Neural cell (in vitro differentiated cells): ENCODE results near the gene CNTNAP2. TPM values are rescaled to one million over a fixed set of nuclear protein-coding genes. Genes with fewer than 3 reads are reported as not detected.

Experiments
- H2AFZ ChIP-seq: fragments of 200-600, 300-800 bp; sonication (generic), shearing (Covaris generic); 2 replicates; pipeline ENCODE4 v1.6.0; 2014; ENCODE audit warnings: low read depth, mild to moderate bottlenecking, antibody characterized with exemption, low read length, moderate library complexity
- H3F3A ChIP-seq: fragments of 200-600 bp; shearing (Covaris generic); 2 replicates; pipeline ENCODE4 v1.6.1; 2016; ENCODE audit warnings: mild to moderate bottlenecking, moderate library complexity, mixed read lengths, antibody characterized with exemption, low read length; ENCODE audit not compliant: insufficient read depth, poor library complexity, severe bottlenecking
- H3K27ac ChIP-seq: fragments of 200-600, 300-800 bp; sonication (generic), shearing (Covaris generic); 2 replicates; pipeline ENCODE4 v1.5.1; 2014; ENCODE audit warnings: mild to moderate bottlenecking, low read length, moderate library complexity
- H3K27me3 ChIP-seq: fragments of 300-800, 200-600 bp; sonication (generic), shearing (Covaris generic); 2 replicates; pipeline ENCODE4 v1.6.0; 2014; ENCODE audit warnings: mild to moderate bottlenecking, low read depth, low read length, moderate library complexity; ENCODE audit not compliant: insufficient read depth
- H3K36me3 ChIP-seq: fragments of 300-800, 200-600 bp; sonication (generic), shearing (Covaris generic); 2 replicates; pipeline ENCODE4 v1.5.1; 2014; ENCODE audit warnings: mild to moderate bottlenecking, antibody characterized with exemption, low read length, moderate library complexity; ENCODE audit not compliant: insufficient read depth
- H3K4me2 ChIP-seq: fragments of 300-800, 200-600 bp; sonication (generic), shearing (Covaris generic); 2 replicates; pipeline ENCODE4 v1.6.0; 2014; ENCODE audit warnings: mild to moderate bottlenecking, low read length
- H3K4me3 ChIP-seq: fragments of 300-800, 200-600 bp; sonication (generic), shearing (Covaris generic); 2 replicates; pipeline ENCODE4 v1.5.1; 2014; ENCODE audit warnings: mild to moderate bottlenecking, low read length, moderate library complexity
- H3K79me2 ChIP-seq: fragments of 200-600 bp; shearing (Covaris generic); replicated peaks from 2 replicates; pipeline ENCODE4 v1.6.0; 2014; ENCODE audit warnings: mild to moderate bottlenecking, low read length, moderate library complexity; ENCODE audit not compliant: insufficient read depth
- H3K9ac ChIP-seq: fragments of 300-800, 200-600 bp; sonication (generic), shearing (Covaris generic); 2 replicates; pipeline ENCODE4 v1.6.1; 2016; ENCODE audit warnings: mild to moderate bottlenecking, low read length, mixed read lengths
- H3K9me2 ChIP-seq: fragments of 200-600 bp; shearing (Covaris generic); 2 replicates; pipeline ENCODE4 v1.6.1; 2016; ENCODE audit warnings: mild to moderate bottlenecking, low read length, mixed read lengths; ENCODE audit not compliant: insufficient read depth
- H3K9me3 ChIP-seq: fragments of 200-600, 300-800 bp; sonication (generic), shearing (Covaris generic); 2 replicates; pipeline ENCODE4 v1.6.1; 2016; ENCODE audit warnings: mild to moderate bottlenecking, mixed run types, low read length, moderate library complexity, mixed read lengths
- H4K20me1 ChIP-seq: fragments of 200-600 bp; shearing (Covaris generic); 2 replicates; pipeline ENCODE4 v1.6.1; 2016; ENCODE audit warnings: mild to moderate bottlenecking, mixed run types; ENCODE audit not compliant: insufficient read depth
- EP300 ChIP-seq: fragments of 450-650 bp; conservative IDR thresholded peaks from 2 replicates; pipeline ENCODE4 v1.6.1; 2014; ENCODE audit warnings: antibody characterized with exemption, mild to moderate bottlenecking, moderate library complexity; ENCODE audit not compliant: poor library complexity, severe bottlenecking
- EZH2 ChIP-seq: fragments of 200-600, 300-800 bp; shearing (Covaris generic), sonication (generic); IDR thresholded peaks from 2 replicates; pipeline ENCODE4 v1.6.1; 2014; ENCODE audit warnings: antibody characterized with exemption, low read length, borderline replicate concordance, mild to moderate bottlenecking; ENCODE audit not compliant: insufficient read depth, poor library complexity, severe bottlenecking
- MXI1 ChIP-seq: fragments of 450-650 bp; conservative IDR thresholded peaks from 2 replicates; pipeline ENCODE4 v1.6.1; 2014; ENCODE audit warnings: antibody characterized with exemption, mild to moderate bottlenecking; ENCODE audit not compliant: poor library complexity, severe bottlenecking
- POLR2AphosphoS5 ChIP-seq: IDR thresholded peaks from 2 replicates; pipeline ENCODE4 v1.6.1; 2012
- RAD21 ChIP-seq: fragments of 450-650 bp; conservative IDR thresholded peaks from 2 replicates; pipeline ENCODE4 v1.6.1; 2014; ENCODE audit warnings: antibody characterized with exemption, mild to moderate bottlenecking, moderate library complexity
- SMC3 ChIP-seq: fragments of 450-650 bp; conservative IDR thresholded peaks from 2 replicates; pipeline ENCODE4 v1.6.1; 2014; ENCODE audit warnings: antibody characterized with exemption, mild to moderate bottlenecking, moderate library complexity; ENCODE audit not compliant: poor library complexity
- TAF1 ChIP-seq: IDR thresholded peaks from 2 replicates; pipeline ENCODE4 v1.6.1; 2012; ENCODE audit warnings: low read depth
- polyA plus RNA-seq: library from polyadenylated mRNA; depleted of rRNA; stranded (reverse); fragments of >200 nt; gene quantifications from 2 replicates; pipeline ENCODE4 v1.2.3, GENCODE V29; 2014
- TF ChIP-seq, protein P1 (sequence below): IDR thresholded peaks from 2 replicates; pipeline ENCODE4 v1.6.1; 2012; ENCODE audit warnings: borderline replicate concordance
- TF ChIP-seq, protein P2 (sequence below): fragments of 450-650 bp; IDR thresholded peaks from 2 replicates; pipeline ENCODE4 v1.5.1; 2014; ENCODE audit warnings: antibody characterized with exemption, mild to moderate bottlenecking, moderate library complexity; ENCODE audit not compliant: poor library complexity, severe bottlenecking

The CNTNAP2 gene
- polyA plus RNA-seq, 1 donor from 2014 or later = 276 TPM

DNA sequence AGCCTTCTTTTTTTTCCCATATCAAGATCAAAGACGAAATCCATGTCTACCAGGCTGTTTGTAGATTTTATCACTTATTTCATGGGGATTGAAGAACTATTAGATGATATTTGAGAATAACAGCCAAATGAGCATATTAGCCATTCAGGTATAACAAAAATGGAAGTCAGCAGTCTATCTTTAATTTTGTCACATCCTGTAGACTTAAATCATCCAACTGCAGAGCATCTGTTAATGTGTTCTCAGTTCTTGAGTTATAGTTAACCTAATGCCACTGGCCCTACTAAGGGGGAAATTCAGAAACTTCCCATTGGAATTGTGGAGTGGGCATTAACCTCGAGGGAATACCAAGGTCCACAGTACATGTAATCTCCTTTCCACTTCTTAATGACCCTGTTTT lies 380.1 kb downstream of the CNTNAP2 start:
- Histone ChIP-seq H3K9me2 (no peaks in the 10 kb centered on the region), H3K9me3 (no peaks in the 10 kb centered on the region), H4K20me1 (no peaks in the 10 kb centered on the region), H3K36me3 (no peaks in the 10 kb centered on the region), H3K4me3 (no peak overlapping the region), H3K9ac (no peak overlapping the region), H3K79me2 (no peaks in the 10 kb centered on the region), H3F3A (no peaks in the 10 kb centered on the region), H3K27ac (no peak overlapping the region), H3K27me3 (no peaks in the 10 kb centered on the region), H2AFZ (no peak overlapping the region), H3K4me2 (no peak overlapping the region)
- TF ChIP-seq TAF1 (no peak), POLR2AphosphoS5 (no peak), SMC3 (no peak), RAD21 (no peak), EP300 (no peak), EZH2 (no peak), MXI1 (no peak)
- TF ChIP-seq, protein P1, sequence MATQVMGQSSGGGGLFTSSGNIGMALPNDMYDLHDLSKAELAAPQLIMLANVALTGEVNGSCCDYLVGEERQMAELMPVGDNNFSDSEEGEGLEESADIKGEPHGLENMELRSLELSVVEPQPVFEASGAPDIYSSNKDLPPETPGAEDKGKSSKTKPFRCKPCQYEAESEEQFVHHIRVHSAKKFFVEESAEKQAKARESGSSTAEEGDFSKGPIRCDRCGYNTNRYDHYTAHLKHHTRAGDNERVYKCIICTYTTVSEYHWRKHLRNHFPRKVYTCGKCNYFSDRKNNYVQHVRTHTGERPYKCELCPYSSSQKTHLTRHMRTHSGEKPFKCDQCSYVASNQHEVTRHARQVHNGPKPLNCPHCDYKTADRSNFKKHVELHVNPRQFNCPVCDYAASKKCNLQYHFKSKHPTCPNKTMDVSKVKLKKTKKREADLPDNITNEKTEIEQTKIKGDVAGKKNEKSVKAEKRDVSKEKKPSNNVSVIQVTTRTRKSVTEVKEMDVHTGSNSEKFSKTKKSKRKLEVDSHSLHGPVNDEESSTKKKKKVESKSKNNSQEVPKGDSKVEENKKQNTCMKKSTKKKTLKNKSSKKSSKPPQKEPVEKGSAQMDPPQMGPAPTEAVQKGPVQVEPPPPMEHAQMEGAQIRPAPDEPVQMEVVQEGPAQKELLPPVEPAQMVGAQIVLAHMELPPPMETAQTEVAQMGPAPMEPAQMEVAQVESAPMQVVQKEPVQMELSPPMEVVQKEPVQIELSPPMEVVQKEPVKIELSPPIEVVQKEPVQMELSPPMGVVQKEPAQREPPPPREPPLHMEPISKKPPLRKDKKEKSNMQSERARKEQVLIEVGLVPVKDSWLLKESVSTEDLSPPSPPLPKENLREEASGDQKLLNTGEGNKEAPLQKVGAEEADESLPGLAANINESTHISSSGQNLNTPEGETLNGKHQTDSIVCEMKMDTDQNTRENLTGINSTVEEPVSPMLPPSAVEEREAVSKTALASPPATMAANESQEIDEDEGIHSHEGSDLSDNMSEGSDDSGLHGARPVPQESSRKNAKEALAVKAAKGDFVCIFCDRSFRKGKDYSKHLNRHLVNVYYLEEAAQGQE = no peak
- TF ChIP-seq, protein P2, sequence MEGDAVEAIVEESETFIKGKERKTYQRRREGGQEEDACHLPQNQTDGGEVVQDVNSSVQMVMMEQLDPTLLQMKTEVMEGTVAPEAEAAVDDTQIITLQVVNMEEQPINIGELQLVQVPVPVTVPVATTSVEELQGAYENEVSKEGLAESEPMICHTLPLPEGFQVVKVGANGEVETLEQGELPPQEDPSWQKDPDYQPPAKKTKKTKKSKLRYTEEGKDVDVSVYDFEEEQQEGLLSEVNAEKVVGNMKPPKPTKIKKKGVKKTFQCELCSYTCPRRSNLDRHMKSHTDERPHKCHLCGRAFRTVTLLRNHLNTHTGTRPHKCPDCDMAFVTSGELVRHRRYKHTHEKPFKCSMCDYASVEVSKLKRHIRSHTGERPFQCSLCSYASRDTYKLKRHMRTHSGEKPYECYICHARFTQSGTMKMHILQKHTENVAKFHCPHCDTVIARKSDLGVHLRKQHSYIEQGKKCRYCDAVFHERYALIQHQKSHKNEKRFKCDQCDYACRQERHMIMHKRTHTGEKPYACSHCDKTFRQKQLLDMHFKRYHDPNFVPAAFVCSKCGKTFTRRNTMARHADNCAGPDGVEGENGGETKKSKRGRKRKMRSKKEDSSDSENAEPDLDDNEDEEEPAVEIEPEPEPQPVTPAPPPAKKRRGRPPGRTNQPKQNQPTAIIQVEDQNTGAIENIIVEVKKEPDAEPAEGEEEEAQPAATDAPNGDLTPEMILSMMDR = no peak

DNA sequence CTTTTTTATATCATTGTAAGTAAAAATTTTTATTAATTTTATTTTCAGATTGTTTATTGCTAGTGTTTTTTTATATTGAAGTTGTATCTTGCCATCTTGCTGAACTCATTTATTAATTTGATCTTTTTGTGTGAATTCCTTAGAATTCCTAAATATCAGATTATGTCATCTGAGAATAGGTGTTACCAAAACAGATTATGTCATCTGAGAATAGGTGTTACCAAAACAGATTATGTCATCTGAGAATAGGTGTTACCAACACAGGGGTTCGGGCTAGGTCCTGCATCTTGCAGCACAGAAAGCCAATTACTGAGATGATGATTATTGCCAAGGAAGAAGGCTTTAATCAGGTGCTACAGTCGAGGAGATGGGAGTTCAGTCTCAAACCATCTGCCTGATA lies 383.4 kb downstream of the CNTNAP2 start:
- H3K4me2 ChIP-seq = no peak overlapping the region
- no peaks in the 10 kb centered on the region for H3K27me3 ChIP-seq
- H3K79me2 ChIP-seq = no peaks in the 10 kb centered on the region
- H3F3A ChIP-seq = no peaks in the 10 kb centered on the region
- H3K4me3 ChIP-seq = no peak overlapping the region
- H3K36me3 ChIP-seq = no peaks in the 10 kb centered on the region
- H3K9me3 ChIP-seq = peaks cover 11% of the 10 kb centered on the region
- H3K9ac ChIP-seq = no peak overlapping the region
- H3K27ac ChIP-seq = no peak overlapping the region
- H2AFZ ChIP-seq = no peak overlapping the region
- TF ChIP-seq, protein P1 = no peak
- H3K9me2 ChIP-seq = no peaks in the 10 kb centered on the region
- no peaks in the 10 kb centered on the region for H4K20me1 ChIP-seq
